ENCODE results near the gene NEU1.

Gene NEU1

DNA sequence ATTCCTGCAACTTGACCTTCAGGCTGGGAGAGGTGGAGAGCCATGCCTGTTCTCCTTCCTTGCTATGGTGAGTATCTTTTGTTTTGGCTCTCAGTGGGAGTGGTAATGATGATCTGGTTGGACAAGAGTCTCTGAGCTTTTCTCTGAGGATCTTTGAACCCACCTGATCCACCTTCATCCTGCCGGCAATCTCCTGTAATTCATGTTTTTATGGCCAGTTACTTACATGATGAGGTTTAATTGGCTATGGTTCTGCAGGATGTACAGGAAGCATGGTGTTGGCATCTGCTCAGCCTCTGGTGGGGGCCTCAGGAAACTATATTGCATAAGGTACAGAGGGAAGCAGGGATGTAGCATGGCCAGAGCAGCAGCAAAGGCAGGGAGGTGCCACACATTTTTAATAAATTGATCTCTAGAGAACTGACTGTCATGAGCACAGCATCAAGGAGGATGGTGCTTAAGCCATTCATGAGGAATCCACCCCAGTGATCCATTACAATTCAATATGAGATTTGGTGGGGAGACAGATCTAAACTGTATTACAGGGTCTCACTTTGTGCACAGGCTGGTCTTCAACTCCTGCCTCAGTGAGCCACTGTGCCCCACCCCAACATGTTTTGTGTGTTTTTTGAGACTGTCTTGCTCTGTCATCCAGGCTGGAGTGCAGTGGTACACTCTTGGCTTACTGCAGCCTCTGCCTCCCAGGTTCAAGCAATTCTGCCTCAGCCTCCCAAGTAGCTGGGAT lies 25.1 kb downstream of the NEU1 start:
- TF ChIP-seq, protein P1, sequence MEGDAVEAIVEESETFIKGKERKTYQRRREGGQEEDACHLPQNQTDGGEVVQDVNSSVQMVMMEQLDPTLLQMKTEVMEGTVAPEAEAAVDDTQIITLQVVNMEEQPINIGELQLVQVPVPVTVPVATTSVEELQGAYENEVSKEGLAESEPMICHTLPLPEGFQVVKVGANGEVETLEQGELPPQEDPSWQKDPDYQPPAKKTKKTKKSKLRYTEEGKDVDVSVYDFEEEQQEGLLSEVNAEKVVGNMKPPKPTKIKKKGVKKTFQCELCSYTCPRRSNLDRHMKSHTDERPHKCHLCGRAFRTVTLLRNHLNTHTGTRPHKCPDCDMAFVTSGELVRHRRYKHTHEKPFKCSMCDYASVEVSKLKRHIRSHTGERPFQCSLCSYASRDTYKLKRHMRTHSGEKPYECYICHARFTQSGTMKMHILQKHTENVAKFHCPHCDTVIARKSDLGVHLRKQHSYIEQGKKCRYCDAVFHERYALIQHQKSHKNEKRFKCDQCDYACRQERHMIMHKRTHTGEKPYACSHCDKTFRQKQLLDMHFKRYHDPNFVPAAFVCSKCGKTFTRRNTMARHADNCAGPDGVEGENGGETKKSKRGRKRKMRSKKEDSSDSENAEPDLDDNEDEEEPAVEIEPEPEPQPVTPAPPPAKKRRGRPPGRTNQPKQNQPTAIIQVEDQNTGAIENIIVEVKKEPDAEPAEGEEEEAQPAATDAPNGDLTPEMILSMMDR (IDR thresholded peaks at IDR 0.05; ENCODE audit: low read depth, low read length, missing control alignments): no peak
- DNase-seq (ENCODE audit: extremely low read depth, low read depth): no peak
- peak overlapping the region; percentile 72 for H3K4me3 ChIP-seq (replicated peaks; ENCODE audit: low read depth, low read length)

DNA sequence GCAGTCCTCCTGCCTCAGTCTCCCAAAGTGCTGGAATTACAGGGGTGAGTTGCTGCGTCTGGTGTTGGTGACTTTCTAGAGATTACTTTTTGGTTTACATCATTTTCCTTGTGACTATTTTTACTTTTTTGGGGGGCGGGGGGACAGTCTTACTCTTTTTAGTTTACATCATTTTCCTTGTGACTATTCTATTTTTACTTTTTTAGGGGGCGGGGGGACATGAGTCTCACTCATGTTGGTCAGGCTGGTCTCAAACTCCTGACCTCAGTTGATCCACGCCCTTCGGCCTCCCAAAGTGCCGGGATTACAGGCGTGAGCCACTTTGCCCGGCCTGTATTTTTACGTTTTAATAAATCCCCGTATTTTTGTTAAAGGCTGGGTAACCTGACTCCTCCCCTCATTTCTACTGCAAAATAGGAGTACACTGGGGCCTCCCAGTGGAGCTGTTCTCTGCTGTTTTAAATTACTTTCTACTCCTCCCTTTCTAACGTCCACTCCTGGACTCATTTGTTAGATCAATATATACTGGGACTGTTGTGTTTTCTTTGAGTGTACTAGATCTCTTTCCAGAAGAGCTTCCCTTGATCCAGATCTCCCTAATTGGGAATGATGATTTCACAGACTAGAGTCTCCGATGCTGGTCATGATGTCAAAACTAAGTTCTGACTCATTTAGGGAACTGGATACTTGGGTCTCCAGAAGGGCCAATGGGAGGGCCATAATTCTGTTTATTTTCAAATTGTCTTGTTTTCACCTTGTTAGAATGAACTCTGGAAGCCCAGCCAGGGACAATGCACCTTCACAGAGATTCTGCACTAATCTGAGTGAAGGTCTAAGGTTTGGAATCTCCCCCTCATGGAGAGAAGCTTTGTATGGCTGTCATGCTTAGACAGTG lies 25.9 kb downstream of the NEU1 start:
- no peak for DNase-seq (ENCODE audit: extremely low read depth, low read depth)
- TF ChIP-seq, protein P1 (IDR thresholded peaks at IDR 0.05; ENCODE audit: low read depth, low read length, missing control alignments): no peak
- peak overlapping the region; percentile 72 for H3K4me3 ChIP-seq (replicated peaks; ENCODE audit: low read depth, low read length)

DNA sequence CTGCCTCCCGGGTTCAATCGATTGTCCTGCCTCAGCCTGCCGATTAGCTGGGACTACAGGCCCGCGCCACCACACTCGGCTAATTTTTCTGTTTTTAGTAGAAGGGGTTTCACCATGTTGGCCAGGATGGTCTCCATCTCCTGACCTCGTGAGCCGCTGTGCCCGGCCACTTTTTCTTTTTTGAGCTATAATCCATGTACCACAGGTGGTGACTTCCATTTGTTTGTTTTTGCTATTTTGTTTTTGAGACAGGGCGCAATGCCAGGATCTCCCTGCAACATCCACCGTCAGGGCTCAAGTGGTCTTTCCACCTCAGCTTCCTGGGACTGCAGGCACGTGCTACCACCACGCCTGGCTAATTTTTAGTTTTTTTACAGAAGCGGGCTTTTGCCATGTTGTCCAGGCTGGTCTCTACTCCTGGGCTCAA lies 26.6 kb downstream of the NEU1 start:
- TF ChIP-seq, protein P1 (IDR thresholded peaks at IDR 0.05; ENCODE audit: low read depth, low read length, missing control alignments): no peak
- DNase-seq (ENCODE audit: extremely low read depth, low read depth): no peak
- peak overlapping the region; percentile 72 for H3K4me3 ChIP-seq (replicated peaks; ENCODE audit: low read depth, low read length)

DNA sequence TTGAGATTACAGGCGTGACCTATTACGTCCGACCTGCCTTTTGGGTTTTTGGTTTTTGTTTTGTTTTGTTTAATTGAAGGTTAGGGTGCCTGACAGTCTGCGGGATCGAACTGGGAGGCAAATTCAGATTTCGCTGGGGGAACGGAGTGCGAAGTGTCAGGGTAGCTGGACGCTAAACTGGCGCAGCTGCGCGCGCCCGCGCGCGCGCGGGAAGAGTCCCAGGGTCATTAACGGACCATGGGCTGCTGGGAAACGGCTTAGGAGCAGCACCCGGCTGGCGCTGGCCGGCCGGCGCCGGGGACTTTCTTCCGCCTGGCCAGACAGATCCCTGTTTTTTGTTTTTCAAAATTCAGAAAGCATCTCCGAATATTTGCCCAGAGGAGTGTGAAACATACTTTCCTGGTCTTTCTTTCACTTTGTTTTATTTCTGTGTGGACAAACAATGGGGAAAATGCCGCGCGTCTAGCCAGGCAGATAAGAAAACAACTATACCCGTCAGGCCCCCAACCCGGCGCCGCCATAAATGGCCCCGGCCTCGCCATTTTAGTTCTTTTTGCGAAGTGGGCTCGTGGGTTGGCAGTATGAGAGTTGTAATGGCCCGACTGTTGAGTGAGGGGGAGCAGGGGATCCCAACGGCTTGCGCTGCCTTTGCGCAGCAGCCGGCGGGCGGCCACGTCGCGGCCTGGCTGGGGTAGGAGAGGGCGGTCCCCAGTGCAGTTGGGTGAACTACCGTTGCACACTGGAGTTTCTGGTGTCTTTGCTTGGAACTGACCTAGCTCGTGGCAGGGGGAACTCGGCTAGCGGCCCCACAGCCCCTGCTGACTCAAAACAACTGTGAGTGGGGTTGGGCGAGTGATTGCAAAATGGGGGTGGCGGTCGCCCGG lies 28.0 kb downstream of the NEU1 start:
- DNase-seq (ENCODE audit: extremely low read depth, low read depth): peak; percentile 62
- TF ChIP-seq, protein P1 (IDR thresholded peaks at IDR 0.05; ENCODE audit: low read depth, low read length, missing control alignments): no peak
- H3K4me3 ChIP-seq (replicated peaks; ENCODE audit: low read depth, low read length): peak overlapping the region; percentile 72

DNA sequence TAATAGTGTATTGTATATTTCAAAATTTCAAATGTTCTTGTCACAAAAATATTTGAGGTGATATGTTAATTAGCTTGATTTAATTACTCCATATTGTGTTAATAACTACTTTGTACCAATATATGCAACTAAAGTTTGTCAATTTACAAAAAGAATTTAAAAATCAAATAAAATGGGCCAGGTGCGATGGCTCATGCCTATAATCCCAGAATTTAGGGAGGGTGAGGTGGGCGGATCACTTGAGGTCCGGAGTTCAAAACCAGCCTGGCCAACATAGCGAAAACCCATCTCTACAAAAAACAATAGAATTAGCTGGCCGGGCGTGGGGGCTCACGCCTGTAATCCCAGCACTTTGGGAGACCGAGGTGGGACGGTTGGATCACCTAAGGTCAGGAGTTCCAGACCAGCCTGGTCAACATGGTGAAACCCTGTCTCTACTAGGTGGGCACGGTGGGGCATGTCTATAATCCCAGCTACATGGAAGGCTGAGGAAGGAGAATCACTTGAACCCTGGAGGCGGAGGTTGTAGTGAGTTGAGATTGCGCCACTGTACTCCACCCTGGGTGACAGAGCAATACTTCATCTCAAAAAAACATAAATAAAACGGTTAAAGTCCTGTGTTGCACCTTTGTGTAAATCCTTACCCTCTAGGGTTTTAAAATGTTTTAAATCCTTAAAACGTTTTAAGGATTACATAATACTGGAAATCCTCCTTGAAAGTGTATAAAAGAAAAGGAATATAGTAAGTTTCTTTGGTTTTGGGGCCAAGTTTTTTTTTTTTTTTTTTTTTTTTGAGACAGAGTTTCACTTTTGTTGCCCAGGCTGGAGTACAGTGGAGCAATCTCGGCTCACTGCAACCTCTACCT lies 31.0 kb downstream of the NEU1 start:
- peak overlapping the region; percentile 76 for H3K4me3 ChIP-seq (replicated peaks; ENCODE audit: low read depth, low read length)
- DNase-seq (ENCODE audit: extremely low read depth, low read depth): no peak

More for the DNA sequence above, 31.0 kb downstream of the NEU1 start:
- TF ChIP-seq, protein P1 (IDR thresholded peaks at IDR 0.05; ENCODE audit: low read depth, low read length, missing control alignments): no peak

Data from HFF-Myc (cell line).